ACC112 (cell line): ENCODE data around the gene SYNE4.
A peak's percentile ranks its signal among the peaks of the same experiment; 100 is the strongest.
"Not testable (repeated sequence)": the region's sequence is repeated elsewhere in the genome, so short reads cannot be mapped to it uniquely, and the experiment has no call there.

Source experiments
- H2AFZ ChIP-seq: fragments of 200-600 bp; sonication (generic); one replicate; pipeline ENCODE4 v1.6.0; 2017; ENCODE audit warnings: antibody characterized with exemption, low read length; ENCODE audit not compliant: unreplicated experiment
- H3K27ac ChIP-seq: fragments of 200-600 bp; sonication (generic); 2 replicates; pipeline ENCODE4 v1.5.1; 2014; ENCODE audit warnings: low read depth, mild to moderate bottlenecking, antibody characterized with exemption, low read length, moderate library complexity
- H3K27me3 ChIP-seq: fragments of 200-600 bp; sonication (generic); 2 replicates; pipeline ENCODE4 v1.6.1; 2014; ENCODE audit warnings: mild to moderate bottlenecking, antibody characterized with exemption, low read length, moderate library complexity, mixed read lengths; ENCODE audit not compliant: insufficient read depth
- H3K36me3 ChIP-seq: fragments of 200-600 bp; sonication (generic); 2 replicates; pipeline ENCODE4 v1.6.1; 2016; ENCODE audit warnings: mild to moderate bottlenecking, antibody characterized with exemption, low read length, moderate library complexity, mixed read lengths; ENCODE audit not compliant: insufficient read depth
- H3K4me1 ChIP-seq: fragments of 200-600 bp; sonication (generic); one replicate; pipeline ENCODE4 v1.6.1; 2016; ENCODE audit warnings: low read length, mixed read lengths; ENCODE audit not compliant: insufficient read depth, unreplicated experiment, control insufficient read depth
- H3K4me3 ChIP-seq: fragments of 200-600 bp; sonication (generic); 2 replicates; pipeline ENCODE4 v1.5.1; 2014; ENCODE audit warnings: mild to moderate bottlenecking, low read depth, low read length
- H3K79me2 ChIP-seq: fragments of 200-600 bp; sonication (generic); one replicate; pipeline ENCODE4 v1.6.0; 2016; ENCODE audit warnings: low read length; ENCODE audit not compliant: control insufficient read depth, unreplicated experiment, insufficient read depth

Gene SYNE4

GRCh38 chr19:36041831-36042230 is 33.2 kb upstream of the SYNE4 start:
- Histone ChIP-seq H3K27me3 (no peaks in the 10 kb centered on the region), H3K27ac (0 out of 2 replicates have a peak overlapping the region, but pooled peaks have one; percentile 39), H2AFZ (no peak overlapping the region)

GRCh38 chr19:36041092-36041491 is 32.5 kb upstream of the SYNE4 start:
- not testable (repeated sequence) for H3K79me2 ChIP-seq, H3K27me3 ChIP-seq, H3K4me3 ChIP-seq, H2AFZ ChIP-seq, H3K36me3 ChIP-seq
- H3K4me1 ChIP-seq: peaks cover 13% of the 10 kb centered on the region
- H3K27ac ChIP-seq: peak overlapping the region; percentile 39; the same call in 1 of the 2 replicates

More at GRCh38 chr19:36041831-36042230, 33.2 kb upstream of the SYNE4 start:
- no peak overlapping the region for H3K4me3 ChIP-seq
- H3K4me1 ChIP-seq: peaks cover 17% of the 10 kb centered on the region
- H3K36me3 ChIP-seq: no peaks in the 10 kb centered on the region
- no peaks in the 10 kb centered on the region for H3K79me2 ChIP-seq

GRCh38 chr19:36040495-36040894 is 31.9 kb upstream of the SYNE4 start:
- Histone ChIP-seq H3K4me3 (no peak overlapping the region), H3K36me3 (no peaks in the 10 kb centered on the region), H3K4me1 (peaks cover 13% of the 10 kb centered on the region), H3K27me3 (no peaks in the 10 kb centered on the region), H3K27ac (no peak overlapping the region), H2AFZ (no peak overlapping the region), H3K79me2 (no peaks in the 10 kb centered on the region)

DNA sequence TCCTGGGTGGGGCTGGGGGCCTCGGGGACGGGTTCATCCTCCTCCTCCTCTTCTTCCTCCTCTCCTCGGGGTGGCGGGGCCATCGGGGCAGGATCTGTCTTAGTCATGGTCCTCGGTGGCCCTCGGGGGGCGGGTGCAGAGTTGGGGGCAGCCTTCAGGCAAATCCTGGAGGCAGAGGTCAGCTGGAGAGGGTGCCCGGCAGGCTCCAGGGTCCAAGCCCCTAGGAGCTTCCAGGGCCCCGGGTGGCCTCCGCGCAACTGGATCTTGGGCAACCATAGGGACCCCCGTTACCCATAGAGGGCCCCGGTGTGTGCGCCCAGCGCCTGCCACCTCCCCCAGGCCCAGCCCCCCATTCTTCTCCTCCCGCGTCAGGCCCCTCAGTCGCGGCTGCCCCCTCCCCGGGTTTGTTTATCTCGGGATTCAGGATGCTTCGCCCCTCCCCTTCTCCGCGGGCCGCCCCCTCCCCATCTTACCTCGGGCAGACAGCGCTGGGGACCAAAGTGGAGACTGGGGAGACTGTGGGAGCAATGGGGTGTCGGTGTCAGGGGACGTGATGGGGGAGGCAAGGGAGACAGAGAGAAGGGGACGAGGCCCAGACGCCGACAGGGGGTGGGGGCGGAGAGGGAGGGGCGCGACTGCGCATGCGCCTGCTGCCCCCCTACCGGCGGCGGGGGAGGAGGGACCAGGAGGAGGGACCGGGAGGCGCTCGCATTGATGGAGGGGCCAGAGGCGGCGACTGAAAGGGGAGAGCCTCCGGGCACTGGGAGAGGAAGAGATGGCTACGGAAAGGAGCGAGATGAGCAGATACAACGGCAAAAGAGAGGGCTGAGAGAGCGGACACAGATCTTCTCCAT is 23.9 kb upstream of the SYNE4 start, which contains the start of gene CLIP3:
Gene CLIP3 (minus strand): TSS at position 623 of the 854 bp plus-strand sequence. CDS start 516 bp downstream, at position 107.
- Histone ChIP-seq H3K79me2 (no peaks in the 10 kb centered on the region), H3K27me3 (no peaks in the 10 kb centered on the region), H3K27ac (no peak within 1 kb of the TSS), H2AFZ (no peak within 1 kb of the TSS), H3K4me3 (peak within 1 kb of the TSS; percentile 94), H3K4me1 (no peaks in the 10 kb centered on the region), H3K36me3 (no peaks in the 10 kb centered on the region)

DNA sequence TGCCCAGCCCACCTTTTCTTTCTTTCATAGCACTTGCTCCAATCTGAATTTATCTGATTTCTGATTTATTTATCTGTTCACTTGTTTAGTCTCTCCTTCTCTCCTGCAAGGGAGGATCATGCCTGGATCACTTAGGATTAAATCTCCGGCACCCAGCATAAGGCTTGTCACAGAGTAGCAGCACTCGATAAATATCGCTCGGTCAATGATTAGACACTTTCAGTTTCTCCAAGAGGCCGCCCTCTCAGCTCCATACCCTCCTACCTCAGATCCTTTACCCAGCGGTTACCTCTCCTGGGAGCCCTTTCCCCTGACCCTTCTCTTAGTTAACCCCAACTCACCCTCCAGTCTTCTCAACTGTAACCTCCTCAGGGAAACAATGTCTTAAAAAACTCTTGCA is 22.7 kb upstream of the SYNE4 start:
- Histone ChIP-seq H3K79me2 (no peaks in the 10 kb centered on the region), H2AFZ (no peak overlapping the region), H3K27me3 (no peaks in the 10 kb centered on the region), H3K36me3 (no peaks in the 10 kb centered on the region), H3K4me1 (no peaks in the 10 kb centered on the region), H3K27ac (no peak overlapping the region), H3K4me3 (no peak overlapping the region)

DNA sequence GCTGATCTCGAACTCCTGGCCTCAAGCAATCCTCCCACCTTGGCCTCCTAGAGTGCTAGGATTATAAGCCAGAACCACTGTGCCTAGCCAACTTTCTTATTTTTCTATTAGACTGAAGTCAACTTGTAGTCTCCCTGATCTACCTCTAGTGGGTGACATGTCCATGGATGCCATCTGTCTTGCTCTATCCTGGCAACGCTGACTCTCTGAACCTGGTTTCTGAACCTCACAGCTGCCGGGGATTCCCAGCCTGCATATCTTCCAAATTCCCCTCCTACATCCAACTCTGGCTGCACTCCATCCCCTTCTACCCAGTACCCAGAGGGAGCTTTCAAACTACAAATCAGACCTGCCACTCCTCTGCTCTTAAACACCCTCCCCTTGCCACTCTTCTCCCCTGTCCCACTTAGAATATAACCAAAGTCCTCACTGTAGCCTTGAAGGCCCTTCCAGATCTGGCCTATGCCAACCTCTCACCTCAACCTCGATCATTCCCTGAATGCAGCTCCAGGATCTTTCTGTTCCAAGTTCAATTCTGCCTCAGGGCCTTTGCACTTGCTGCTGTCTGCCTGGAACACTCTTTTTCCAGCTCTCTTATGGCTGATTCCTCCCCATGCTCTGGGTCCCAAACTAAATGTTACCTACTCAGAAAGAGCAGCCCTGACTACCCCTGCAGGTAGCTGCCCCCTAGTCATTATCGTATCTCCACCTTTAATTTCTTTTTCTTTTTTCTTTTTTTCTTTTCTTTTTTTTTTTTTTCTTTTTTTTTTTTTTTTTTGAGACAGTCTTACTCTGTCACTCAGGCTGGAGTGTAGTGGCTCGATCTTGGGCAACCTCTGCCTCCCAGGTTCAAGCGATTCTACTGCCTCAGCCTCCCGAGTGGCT is 21.9 kb upstream of the SYNE4 start:
- no peak overlapping the region for H3K27ac ChIP-seq
- no peaks in the 10 kb centered on the region for H3K4me1 ChIP-seq
- H3K27me3 ChIP-seq: no peaks in the 10 kb centered on the region
- H3K4me3 ChIP-seq: no peak overlapping the region
- no peak overlapping the region for H2AFZ ChIP-seq
- no peaks in the 10 kb centered on the region for H3K79me2 ChIP-seq
- no peaks in the 10 kb centered on the region for H3K36me3 ChIP-seq

- no peaks in the 10 kb centered on the region for H3K36me3 ChIP-seq
- no peaks in the 10 kb centered on the region for H3K27me3 ChIP-seq
Observed at GRCh38 chr19:36028313-36029041, 19.9 kb upstream of the SYNE4 start.

GRCh38 chr19:36027696-36028095 is 19.1 kb upstream of the SYNE4 start:
- H3K27ac ChIP-seq: no peak overlapping the region
- H3K4me1 ChIP-seq: no peaks in the 10 kb centered on the region
- H3K4me3 ChIP-seq: no peak overlapping the region
- H3K36me3 ChIP-seq: no peaks in the 10 kb centered on the region
- H3K27me3 ChIP-seq: no peaks in the 10 kb centered on the region
- no peaks in the 10 kb centered on the region for H3K79me2 ChIP-seq
- H2AFZ ChIP-seq: no peak overlapping the region

More at GRCh38 chr19:36028313-36029041, 19.9 kb upstream of the SYNE4 start:
- Histone ChIP-seq H3K27ac (no peak overlapping the region), H3K4me1 (no peaks in the 10 kb centered on the region), H3K4me3 (no peak overlapping the region), H3K79me2 (no peaks in the 10 kb centered on the region), H2AFZ (no peak overlapping the region)

DNA sequence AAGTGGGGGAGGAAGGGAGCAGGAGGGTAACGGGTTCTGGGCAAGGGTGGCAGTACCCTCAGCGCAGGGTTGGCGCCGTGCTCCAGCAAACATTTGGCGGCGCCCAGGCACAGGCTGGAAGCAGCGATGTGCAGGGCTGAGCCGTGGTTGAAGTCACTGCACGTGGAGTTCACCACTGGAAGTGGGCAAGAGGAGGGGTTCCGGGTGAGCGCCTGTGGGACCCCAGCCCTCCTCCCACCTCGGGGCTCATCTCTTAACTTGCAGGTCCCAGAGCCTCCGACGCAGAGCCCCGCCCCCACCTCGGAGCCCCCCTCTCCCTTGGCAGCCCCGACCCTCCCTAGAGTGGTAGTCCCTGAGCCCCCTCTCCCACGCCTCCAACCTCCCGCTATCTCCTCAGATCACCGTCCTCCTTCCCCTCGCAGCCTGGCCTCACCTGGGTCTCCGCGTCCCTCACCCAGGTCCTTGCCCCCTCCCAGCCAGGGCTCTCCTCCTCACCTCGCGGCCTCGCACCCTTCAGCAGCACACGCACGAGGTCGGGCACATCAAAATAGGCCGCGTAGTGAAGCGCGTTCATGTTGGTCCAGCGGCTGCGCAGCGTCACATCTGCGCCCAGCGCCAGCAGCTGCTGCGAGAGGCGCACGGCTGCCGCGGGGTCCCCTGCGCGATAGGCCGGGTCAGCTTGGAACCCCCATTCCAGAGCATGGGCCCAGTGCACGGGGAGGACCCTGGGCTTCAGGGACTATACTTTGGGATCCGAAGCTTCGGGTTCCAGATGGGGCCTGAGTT is 17.7 kb upstream of the SYNE4 start:
- Histone ChIP-seq H3K27ac (no peak overlapping the region), H3K27me3 (no peaks in the 10 kb centered on the region), H2AFZ (no peak overlapping the region), H3K4me1 (no peaks in the 10 kb centered on the region), H3K36me3 (no peaks in the 10 kb centered on the region), H3K79me2 (no peaks in the 10 kb centered on the region), H3K4me3 (no peak overlapping the region)
